ENCODE measurements around the gene DOCK3.

DOCK3 gene

DNA sequence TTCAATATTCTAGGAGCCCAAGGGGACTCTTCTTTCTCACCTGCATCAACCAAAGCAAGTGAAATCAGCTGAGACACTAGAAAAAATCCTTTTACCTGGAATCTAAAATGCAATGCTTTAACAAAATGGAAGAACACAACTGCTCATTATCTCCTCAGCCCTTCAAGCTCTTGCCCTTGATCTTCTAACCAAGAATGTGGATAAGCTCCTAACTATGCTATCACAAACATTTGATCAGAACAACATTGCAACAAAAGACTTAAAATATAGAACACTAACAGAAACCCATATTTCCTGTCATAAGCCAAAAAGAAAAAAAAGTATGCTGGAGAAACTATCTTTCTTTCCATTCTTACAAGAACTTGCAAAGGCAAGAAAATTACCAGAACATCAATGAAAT, 728.9 kb downstream of the DOCK3 start:
- no peak for DNase-seq (ENCODE audit: low spot score)

DNA sequence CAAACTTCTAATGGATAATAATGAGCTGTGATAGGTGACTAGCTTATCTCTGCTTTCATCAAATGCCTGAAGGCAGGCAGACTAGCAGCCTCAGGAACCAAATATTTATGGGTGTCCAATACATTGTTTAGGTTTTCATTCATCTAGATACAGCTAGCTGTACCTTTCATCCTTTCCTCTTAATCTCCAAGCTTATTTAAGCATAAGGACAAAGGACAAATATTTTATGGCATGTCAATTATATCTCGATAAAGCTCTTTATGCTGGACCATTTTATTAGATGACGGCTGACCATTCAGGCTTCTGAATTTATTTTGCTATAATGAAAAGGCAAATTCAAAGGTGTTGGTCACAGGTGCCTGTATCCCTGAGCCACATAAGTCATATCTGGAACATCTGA, 733.3 kb downstream of the DOCK3 start:
- in situ Hi-C loops (cut with MboI; ENCODE audit: low sequenced_read_pairs, unreplicated experiment) = no loop called here
- DNase-seq (ENCODE audit: low spot score) = no peak
- TF ChIP-seq, protein P1, sequence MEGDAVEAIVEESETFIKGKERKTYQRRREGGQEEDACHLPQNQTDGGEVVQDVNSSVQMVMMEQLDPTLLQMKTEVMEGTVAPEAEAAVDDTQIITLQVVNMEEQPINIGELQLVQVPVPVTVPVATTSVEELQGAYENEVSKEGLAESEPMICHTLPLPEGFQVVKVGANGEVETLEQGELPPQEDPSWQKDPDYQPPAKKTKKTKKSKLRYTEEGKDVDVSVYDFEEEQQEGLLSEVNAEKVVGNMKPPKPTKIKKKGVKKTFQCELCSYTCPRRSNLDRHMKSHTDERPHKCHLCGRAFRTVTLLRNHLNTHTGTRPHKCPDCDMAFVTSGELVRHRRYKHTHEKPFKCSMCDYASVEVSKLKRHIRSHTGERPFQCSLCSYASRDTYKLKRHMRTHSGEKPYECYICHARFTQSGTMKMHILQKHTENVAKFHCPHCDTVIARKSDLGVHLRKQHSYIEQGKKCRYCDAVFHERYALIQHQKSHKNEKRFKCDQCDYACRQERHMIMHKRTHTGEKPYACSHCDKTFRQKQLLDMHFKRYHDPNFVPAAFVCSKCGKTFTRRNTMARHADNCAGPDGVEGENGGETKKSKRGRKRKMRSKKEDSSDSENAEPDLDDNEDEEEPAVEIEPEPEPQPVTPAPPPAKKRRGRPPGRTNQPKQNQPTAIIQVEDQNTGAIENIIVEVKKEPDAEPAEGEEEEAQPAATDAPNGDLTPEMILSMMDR (IDR thresholded peaks at IDR 0.05; ENCODE audit: borderline replicate concordance, control extremely low read depth, extremely low read depth, insufficient read depth, missing control alignments) = no peak

More for the DNA sequence above, 728.9 kb downstream of the DOCK3 start:
- in situ Hi-C loops (cut with MboI; ENCODE audit: low sequenced_read_pairs, unreplicated experiment) = no loop called here
- TF ChIP-seq, protein P1 (IDR thresholded peaks at IDR 0.05; ENCODE audit: borderline replicate concordance, control extremely low read depth, extremely low read depth, insufficient read depth, missing control alignments) = no peak

DNA sequence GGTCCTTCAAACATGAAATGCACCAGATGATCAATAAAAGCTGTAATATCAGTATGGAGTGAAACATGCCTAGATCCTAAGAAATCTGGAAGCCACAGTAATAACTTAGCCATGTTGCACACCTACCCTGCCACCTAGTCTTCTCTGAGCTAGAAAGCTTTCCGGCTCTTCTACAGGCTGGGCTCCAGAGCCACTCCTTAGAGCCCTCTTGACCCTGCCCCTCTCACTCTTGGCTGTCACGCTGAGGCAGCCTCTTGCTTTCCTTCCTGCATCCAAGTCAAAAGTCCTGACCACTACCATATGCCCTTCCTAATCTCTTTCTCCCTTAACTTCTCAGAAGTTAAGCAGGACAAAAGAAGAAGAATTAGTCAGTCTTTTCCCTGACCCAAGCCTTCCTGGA, 734.1 kb downstream of the DOCK3 start:
- TF ChIP-seq, protein P1 (IDR thresholded peaks at IDR 0.05; ENCODE audit: borderline replicate concordance, control extremely low read depth, extremely low read depth, insufficient read depth, missing control alignments) = no peak

DNA sequence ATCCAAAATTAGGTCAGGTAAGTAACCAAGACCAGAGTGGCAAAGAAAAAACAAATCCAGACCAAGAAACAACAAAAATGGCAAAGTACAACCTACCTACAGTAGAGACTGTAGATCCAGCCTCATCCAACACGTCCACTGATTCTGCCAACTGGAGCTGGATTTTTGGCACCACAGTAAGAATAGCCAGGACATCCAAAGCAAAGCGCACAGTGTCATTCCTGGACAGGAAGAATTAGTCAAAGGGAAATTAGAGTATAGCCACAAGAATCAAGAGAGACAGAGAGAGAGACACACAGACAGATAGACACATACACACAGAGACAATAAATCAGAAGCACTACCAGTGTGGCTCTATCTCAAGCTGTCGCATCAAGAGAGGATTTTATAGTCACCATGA, 747.5 kb downstream of the DOCK3 start:
- no peak for DNase-seq (ENCODE audit: low spot score)
- TF ChIP-seq, protein P1 (IDR thresholded peaks at IDR 0.05; ENCODE audit: borderline replicate concordance, control extremely low read depth, extremely low read depth, insufficient read depth, missing control alignments) = no peak
- in situ Hi-C loops (cut with MboI; ENCODE audit: low sequenced_read_pairs, unreplicated experiment) = no loop called here

More for the DNA sequence above, 734.1 kb downstream of the DOCK3 start:
- no peak for DNase-seq (ENCODE audit: low spot score)
- in situ Hi-C loops (cut with MboI; ENCODE audit: low sequenced_read_pairs, unreplicated experiment) = no loop called here

DNA sequence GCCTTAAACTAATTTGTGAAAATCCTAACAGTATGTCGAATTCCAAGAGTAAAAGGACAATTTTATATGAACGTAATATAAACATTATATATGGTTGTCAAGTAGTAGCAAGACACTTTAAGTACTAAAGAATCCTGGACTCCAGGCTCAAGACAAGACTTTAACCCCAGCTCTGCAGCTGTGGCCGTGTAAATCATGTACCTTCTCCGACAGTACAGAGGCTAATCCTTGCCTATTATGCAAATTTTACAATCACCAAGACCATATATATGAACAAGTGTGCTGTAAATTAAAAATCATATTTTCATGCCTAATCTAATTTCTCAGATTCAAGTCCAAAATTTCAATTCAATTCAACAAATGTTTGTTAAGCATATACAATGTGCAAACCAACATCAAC, 752.2 kb downstream of the DOCK3 start:
- TF ChIP-seq, protein P1 (IDR thresholded peaks at IDR 0.05; ENCODE audit: borderline replicate concordance, control extremely low read depth, extremely low read depth, insufficient read depth, missing control alignments) = no peak
- in situ Hi-C loops (cut with MboI; ENCODE audit: low sequenced_read_pairs, unreplicated experiment) = no loop called here

DNA sequence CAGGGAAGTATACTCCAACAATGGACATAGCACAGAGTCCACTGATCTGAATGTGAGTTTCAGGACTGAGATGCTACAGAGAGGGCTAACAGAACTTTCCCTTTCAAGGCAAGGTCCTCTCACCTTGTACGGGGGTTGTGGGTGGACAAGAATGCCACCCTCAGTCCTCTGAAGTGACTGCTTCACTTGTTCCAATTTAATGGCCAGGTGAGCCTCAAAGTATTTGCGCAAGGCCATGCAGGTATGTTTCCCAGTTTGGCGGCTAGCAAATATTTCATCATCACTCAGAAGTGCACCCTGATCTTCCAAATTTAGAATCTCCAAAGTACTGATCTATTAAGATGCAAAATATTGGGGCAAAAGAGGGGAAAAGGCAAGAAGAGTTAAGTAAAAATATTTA, 754.4 kb downstream of the DOCK3 start:
- TF ChIP-seq, protein P1 (IDR thresholded peaks at IDR 0.05; ENCODE audit: borderline replicate concordance, control extremely low read depth, extremely low read depth, insufficient read depth, missing control alignments) = no peak
- DNase-seq (ENCODE audit: low spot score) = no peak
- in situ Hi-C loops (cut with MboI; ENCODE audit: low sequenced_read_pairs, unreplicated experiment) = no loop called here

More for the DNA sequence above, 752.2 kb downstream of the DOCK3 start:
- no peak for DNase-seq (ENCODE audit: low spot score)
